HG03460 (cell line): ENCODE measurements around the gene GPC5.
"Not testable (repeated sequence)": the region's sequence is repeated elsewhere in the genome, so short reads cannot be mapped to it uniquely, and the experiment has no call there.

Source experiments
- ATAC-seq: cut with Tn5 transposase; IDR thresholded peaks from one replicate; pipeline ENCODE4 v1.9.1; 2021; ENCODE audit not compliant: unreplicated experiment

Gene GPC5

GRCh38 chr13:92429231-92429630 is 1030.8 kb downstream of the GPC5 start:
- ATAC-seq, result no peak

- ATAC-seq, result no peak
These were observed 1035.0 kb downstream of the GPC5 start for GRCh38 chr13:92433386-92433785.

- ATAC-seq, result no peak
These were observed 1035.5 kb downstream of the GPC5 start for GRCh38 chr13:92433963-92434362.

GRCh38 chr13:92436924-92437323 is 1038.5 kb downstream of the GPC5 start:
- no peak for ATAC-seq

GRCh38 chr13:92444244-92444643 is 1045.8 kb downstream of the GPC5 start:
- ATAC-seq, result no peak

- ATAC-seq, result no peak
These were observed 1052.6 kb downstream of the GPC5 start for GRCh38 chr13:92451060-92451459.

GRCh38 chr13:92452840-92453239 is 1054.4 kb downstream of the GPC5 start:
- ATAC-seq, result no peak

- ATAC-seq, result no peak
These were observed 1060.9 kb downstream of the GPC5 start for GRCh38 chr13:92459306-92459705.

GRCh38 chr13:92460479-92460878 is 1062.1 kb downstream of the GPC5 start:
- ATAC-seq, result no peak

GRCh38 chr13:92461402-92461801 is 1063.0 kb downstream of the GPC5 start:
- no peak for ATAC-seq

GRCh38 chr13:92461831-92462230 is 1063.4 kb downstream of the GPC5 start:
- no peak for ATAC-seq

- no peak for ATAC-seq
These were observed 1064.7 kb downstream of the GPC5 start for GRCh38 chr13:92463134-92463533.

- no peak for ATAC-seq
These were observed 1075.5 kb downstream of the GPC5 start for GRCh38 chr13:92473765-92474475.

- no peak for ATAC-seq
These were observed 1082.0 kb downstream of the GPC5 start for GRCh38 chr13:92480387-92480786.

- not testable (repeated sequence) for ATAC-seq
These were observed 1084.4 kb downstream of the GPC5 start for GRCh38 chr13:92482790-92483189.

GRCh38 chr13:92483894-92484293 is 1085.5 kb downstream of the GPC5 start:
- ATAC-seq, result no peak

GRCh38 chr13:92487238-92487637 is 1088.8 kb downstream of the GPC5 start:
- no peak for ATAC-seq

GRCh38 chr13:92488249-92488852 is 1089.9 kb downstream of the GPC5 start:
- ATAC-seq, result no peak

GRCh38 chr13:92491839-92492238 is 1093.4 kb downstream of the GPC5 start:
- ATAC-seq, result no peak

- no peak for ATAC-seq
These were observed 1096.5 kb downstream of the GPC5 start for GRCh38 chr13:92494915-92495314.

GRCh38 chr13:92500192-92500591 is 1101.8 kb downstream of the GPC5 start:
- no peak for ATAC-seq

GRCh38 chr13:92510416-92510815 is 1112.0 kb downstream of the GPC5 start:
- ATAC-seq, result no peak

GRCh38 chr13:92512852-92513251 is 1114.4 kb downstream of the GPC5 start:
- ATAC-seq, result no peak
